ENCODE results near the gene UBE2O. TPM values are rescaled to one million over a fixed set of nuclear protein-coding genes. Genes with fewer than 3 reads are reported as not detected.

UBE2O gene
- polyA plus RNA-seq, 1 of the 3 experiments (the other 2 are of a cell fraction): 25.4 TPM

GRCh38 chr17:76385892-76386786, 66.8 kb downstream of the UBE2O start (continued):
- TF ChIP-seq CTCF (IDR thresholded peaks at IDR 0.05) (peak; percentile 98), ELF1 (IDR thresholded peaks at IDR 0.05) (no peak), MEF2A (IDR thresholded peaks at IDR 0.05; ENCODE audit: borderline replicate concordance, low read depth) (no peak), EZH2phosphoT487 (IDR thresholded peaks at IDR 0.05; ENCODE audit: borderline replicate concordance, low read depth) (no peak), REST (IDR thresholded peaks at IDR 0.05; ENCODE audit: low read depth, low read length) (no peak), CHD2 (IDR thresholded peaks at IDR 0.05; ENCODE audit: low read length, partially characterized antibody) (no peak), RCOR1 (IDR thresholded peaks at IDR 0.05; ENCODE audit: low read length) (peak; percentile 36; the same call in 1 of the 2 replicates), FOXJ3 (CRISPR knock-in tag; IDR thresholded peaks at IDR 0.05) (0 out of 2 replicates have a peak, but pooled peaks have one; percentile 24)

- Histone ChIP-seq H4K20me1 (ENCODE audit: insufficient read depth) (peaks cover 22% of the 10 kb centered on the region; the same call in 1 of the 2 replicates), H3K36me3 (replicated peaks in 1 of 2; ENCODE audit: control insufficient read depth in 1 of 2, insufficient read depth in 2 of 2, low read length in 1 of 2) (peaks cover 0 to 5% of the 10 kb centered on the region in 2 experiments), H2AFZ (ENCODE audit: low read depth) (peak overlapping the region; percentile 86), H3K79me2 (ENCODE audit: insufficient read depth) (peaks cover 28% of the 10 kb centered on the region; the same call in 1 of the 2 replicates), H3K9me2 (no peaks in the 10 kb centered on the region), H3K4me2 (peak overlapping the region; percentile 89), H3K4me1 (ENCODE audit: control insufficient read depth in 1 of 2, insufficient read depth in 2 of 2, low read depth in 1 of 2, low read length in 1 of 2) (peaks cover 0 to 40% of the 10 kb centered on the region in 2 experiments; a peak in 1 of 4 replicates), H3F3A (replicated peaks; ENCODE audit: insufficient read depth) (peaks cover 21% of the 10 kb centered on the region), H3K27me3 (ENCODE audit: insufficient read depth) (no peaks in the 10 kb centered on the region), H3K4me3 (ENCODE audit: low read depth in 2 of 2, low read length in 1 of 2) (peak overlapping the region; percentile 53 to 78), H3K9ac (peak overlapping the region; percentile 82; the same call in 1 of the 2 replicates), H3K9me3 (no peaks in the 10 kb centered on the region), H3K27ac (ENCODE audit: low read depth in 2 of 2, low read length in 1 of 2) (peak overlapping the region in 1 of 2 experiments; percentile 80; a peak in 2 of 4 replicates)
- POLR2A ChIA-PET: interaction anchor here (0.5 to 5.0 kb wide), 4 partner anchors 13 to 81 kb away, joined by 3 to 39 read pairs (median 4); partner anchors contain the start of gene PRPSAP1
- peak; percentile 76 for DNase-seq
- CTCF ChIA-PET: interaction anchor here (0.5 to 13.8 kb wide), 66 partner anchors 10 to 534 kb away, joined by 3 to 312 read pairs (median 5); partner anchors contain the start of genes AANAT, ACOX1, EXOC7 and PRPSAP1
- TF ChIP-seq FOSL2 (IDR thresholded peaks at IDR 0.05; ENCODE audit: borderline replicate concordance, low read depth): peak; percentile 50; the same call in 1 of the 2 replicates
- 0 out of 2 replicates have a peak, but pooled peaks have one; percentile 7 for TF ChIP-seq MAX (IDR thresholded peaks at IDR 0.05; ENCODE audit: low read depth)
- TF ChIP-seq USF1 (IDR thresholded peaks at IDR 0.05; ENCODE audit: borderline replicate concordance, low read depth): no peak
- TF ChIP-seq CTCF (IDR thresholded peaks at IDR 0.05): no peak
- no peak for TF ChIP-seq IRF3 (IDR thresholded peaks at IDR 0.05; ENCODE audit: low read depth, low read length)
- whole genome bisulfite sequencing (ENCODE audit: low lambda C conversion rate): 4% methylated on average over 37 of the region's 74 CpGs
These were observed 67.7 kb downstream of the UBE2O start for GRCh38 chr17:76384987-76385891.

Measured in SK-N-SH (cell line).